Neutrophil (primary cell): Measurements from ENCODE around the gene DDI2.

Source experiments
- H3K27ac ChIP-seq: fragments of 200-600 bp; sonication (generic); 2 replicates; pipeline ENCODE4 v1.5.1; 2016; ENCODE audit warnings: mild to moderate bottlenecking, moderate library complexity
- H3K27me3 ChIP-seq: fragments of 200-600 bp; sonication (generic); 2 replicates; pipeline ENCODE4 v1.6.0; 2016; ENCODE audit warnings: mild to moderate bottlenecking
- H3K36me3 ChIP-seq: fragments of 200-600 bp; sonication (generic); 2 replicates; pipeline ENCODE4 v1.5.1; 2017
- H3K4me1 ChIP-seq, 2 experiments: fragments of 200-600 bp in 1 of 2; sonication (generic) in 1 of 2; 1 replicate in 1 of 2; 2 replicates in 1 of 2; pipeline versions ENCODE4 v1.5.1 to v1.6.1; 2013 to 2016; ENCODE audit warnings: low read depth in 1 of 2, low read length in 1 of 2, mild to moderate bottlenecking in 1 of 2, moderate library complexity in 1 of 2; ENCODE audit not compliant: control insufficient read depth in 1 of 2, insufficient read depth in 1 of 2
- H3K4me3 ChIP-seq, 2 experiments: fragments of 200-600 bp in 1 of 2; sonication (generic) in 1 of 2; 1 replicate in 1 of 2; 2 replicates in 1 of 2; pipeline ENCODE4 v1.5.1; 2013 to 2016; ENCODE audit warnings: low read depth in 1 of 2, low read length in 1 of 2, mild to moderate bottlenecking in 1 of 2, moderate library complexity in 1 of 2
- H3K9me3 ChIP-seq: fragments of 200-600 bp; sonication (generic); 2 replicates; pipeline ENCODE4 v1.5.1; 2016
- TF ChIP-seq, protein P1 (sequence below): fragments of 200-600 bp; sonication (generic); IDR thresholded peaks from 2 replicates; pipeline ENCODE4 v1.5.1; 2016; ENCODE audit warnings: antibody characterized with exemption

Gene DDI2

DNA sequence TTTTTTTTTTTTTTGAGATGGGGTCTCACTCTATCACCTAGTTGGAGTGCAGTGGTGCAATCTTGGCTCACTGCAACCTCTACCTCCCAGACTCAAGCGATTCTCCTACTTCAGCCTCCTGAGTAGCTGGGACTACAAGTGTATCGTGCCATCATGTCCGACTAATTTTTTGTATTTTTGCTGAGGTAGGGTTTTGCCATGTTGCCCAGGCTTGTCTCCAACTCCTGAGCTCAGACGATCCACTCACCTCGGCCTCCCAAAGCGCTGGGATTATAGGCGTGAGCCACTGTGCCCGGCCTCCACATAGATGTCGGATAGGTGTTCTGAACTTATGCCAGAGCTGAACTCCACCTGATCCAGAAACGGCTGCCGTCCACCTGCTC is 87.9 kb downstream of the DDI2 start:
- no peaks in the 10 kb centered on the region for H3K4me1 ChIP-seq
- H3K27me3 ChIP-seq: no peaks in the 10 kb centered on the region
- no peak overlapping the region for H3K27ac ChIP-seq
- H3K36me3 ChIP-seq: peaks cover 21% of the 10 kb centered on the region
- no peak overlapping the region for H3K4me3 ChIP-seq
- H3K9me3 ChIP-seq: no peaks in the 10 kb centered on the region
- TF ChIP-seq, protein P1, sequence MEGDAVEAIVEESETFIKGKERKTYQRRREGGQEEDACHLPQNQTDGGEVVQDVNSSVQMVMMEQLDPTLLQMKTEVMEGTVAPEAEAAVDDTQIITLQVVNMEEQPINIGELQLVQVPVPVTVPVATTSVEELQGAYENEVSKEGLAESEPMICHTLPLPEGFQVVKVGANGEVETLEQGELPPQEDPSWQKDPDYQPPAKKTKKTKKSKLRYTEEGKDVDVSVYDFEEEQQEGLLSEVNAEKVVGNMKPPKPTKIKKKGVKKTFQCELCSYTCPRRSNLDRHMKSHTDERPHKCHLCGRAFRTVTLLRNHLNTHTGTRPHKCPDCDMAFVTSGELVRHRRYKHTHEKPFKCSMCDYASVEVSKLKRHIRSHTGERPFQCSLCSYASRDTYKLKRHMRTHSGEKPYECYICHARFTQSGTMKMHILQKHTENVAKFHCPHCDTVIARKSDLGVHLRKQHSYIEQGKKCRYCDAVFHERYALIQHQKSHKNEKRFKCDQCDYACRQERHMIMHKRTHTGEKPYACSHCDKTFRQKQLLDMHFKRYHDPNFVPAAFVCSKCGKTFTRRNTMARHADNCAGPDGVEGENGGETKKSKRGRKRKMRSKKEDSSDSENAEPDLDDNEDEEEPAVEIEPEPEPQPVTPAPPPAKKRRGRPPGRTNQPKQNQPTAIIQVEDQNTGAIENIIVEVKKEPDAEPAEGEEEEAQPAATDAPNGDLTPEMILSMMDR: no peak

DNA sequence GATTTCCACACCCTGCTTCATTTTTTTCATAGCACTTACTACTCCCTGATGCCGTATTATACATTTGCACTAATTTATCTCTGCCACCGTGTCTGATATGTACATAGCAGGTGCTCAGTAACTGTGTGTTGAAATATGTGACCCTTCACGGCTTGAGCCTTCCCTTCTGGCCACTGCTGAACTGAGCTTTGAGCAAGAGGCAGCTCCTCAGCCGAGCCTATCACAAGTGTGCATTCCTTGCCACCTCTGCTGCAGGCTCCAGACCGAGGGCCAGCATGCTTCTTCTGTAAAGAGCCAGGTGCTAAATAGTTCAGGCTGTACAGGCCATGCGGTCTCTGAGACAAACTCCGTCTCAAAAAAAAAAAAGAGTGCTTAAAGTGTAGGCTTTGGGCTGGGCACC is 89.5 kb downstream of the DDI2 start:
- no peak overlapping the region for H3K4me3 ChIP-seq
- no peak overlapping the region for H3K27ac ChIP-seq
- TF ChIP-seq, protein P1: no peak
- H3K9me3 ChIP-seq: no peaks in the 10 kb centered on the region
- H3K27me3 ChIP-seq: no peaks in the 10 kb centered on the region
- H3K36me3 ChIP-seq: peaks cover 20% of the 10 kb centered on the region
- H3K4me1 ChIP-seq: no peaks in the 10 kb centered on the region

DNA sequence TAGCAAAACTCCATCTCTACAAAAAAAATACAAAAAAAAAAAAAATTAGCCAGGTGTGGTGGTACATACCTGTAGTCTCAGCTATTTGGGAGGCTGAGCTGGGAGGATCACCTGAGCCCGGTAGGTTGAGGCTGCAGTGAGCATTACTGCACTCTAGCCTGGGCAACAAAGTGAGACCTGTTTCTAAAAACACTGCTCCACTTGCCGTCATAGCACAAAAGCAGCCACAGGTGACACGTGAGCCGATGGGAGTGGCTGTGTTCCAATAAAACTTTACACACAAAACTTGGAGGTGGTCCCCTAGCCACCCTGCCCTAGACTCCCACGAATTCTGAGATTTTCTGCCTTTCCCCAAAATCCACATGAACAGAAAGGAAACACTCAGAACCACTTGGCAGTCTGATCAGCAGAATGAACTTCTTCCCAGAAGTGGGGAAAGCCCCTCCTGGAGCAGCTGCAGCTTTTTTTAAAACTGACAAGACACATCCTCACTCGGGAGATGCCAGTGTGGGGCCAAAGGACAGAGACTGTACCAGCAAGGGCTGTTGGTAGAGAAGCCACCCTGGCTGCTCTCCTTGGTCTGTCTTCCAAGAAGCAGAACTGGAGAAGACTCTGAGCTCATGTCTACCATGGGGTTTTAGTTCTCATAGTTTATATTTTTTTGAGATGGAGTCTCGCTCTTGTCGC is 90.1 kb downstream of the DDI2 start:
- Histone ChIP-seq H3K27ac (no peak overlapping the region), H3K36me3 (peaks cover 16% of the 10 kb centered on the region), H3K4me1 (no peaks in the 10 kb centered on the region), H3K4me3 (no peak overlapping the region), H3K27me3 (no peaks in the 10 kb centered on the region), H3K9me3 (no peaks in the 10 kb centered on the region)
- TF ChIP-seq, protein P1: no peak

DNA sequence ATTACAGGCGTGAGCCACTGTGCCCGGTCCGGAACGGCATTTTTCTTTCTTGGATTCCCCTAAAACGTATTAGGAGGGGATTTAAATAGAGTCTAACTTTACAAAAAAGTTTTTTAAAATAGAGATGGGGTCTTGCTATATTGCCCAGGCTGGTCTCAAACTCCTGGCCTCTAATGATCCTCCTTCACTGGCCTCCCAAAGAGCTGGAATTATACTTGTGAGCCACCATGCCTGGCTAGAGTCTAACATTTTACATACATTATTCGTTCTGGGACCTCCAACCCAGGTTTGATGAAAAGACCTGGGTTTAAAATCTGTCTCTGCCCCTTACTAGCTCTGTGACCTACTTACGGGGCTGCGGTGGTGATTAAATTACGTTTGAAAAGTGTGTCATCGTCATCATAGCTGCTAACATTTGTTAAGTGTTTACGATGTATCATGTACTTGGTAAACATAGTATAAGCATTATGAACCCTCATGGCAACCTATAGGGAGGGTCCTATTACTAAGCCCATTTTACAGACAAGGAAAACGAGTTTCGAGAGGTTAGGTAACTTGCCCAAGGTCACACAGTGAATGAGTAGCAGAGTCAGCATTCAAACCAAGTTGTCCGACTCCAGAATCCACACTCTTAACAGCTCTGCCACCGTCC is 91.4 kb downstream of the DDI2 start:
- no peaks in the 10 kb centered on the region for H3K4me1 ChIP-seq
- no peak overlapping the region for H3K27ac ChIP-seq
- H3K27me3 ChIP-seq: no peaks in the 10 kb centered on the region
- H3K4me3 ChIP-seq: no peak overlapping the region
- no peaks in the 10 kb centered on the region for H3K9me3 ChIP-seq
- H3K36me3 ChIP-seq: peaks cover 16% of the 10 kb centered on the region
- TF ChIP-seq, protein P1: no peak

DNA sequence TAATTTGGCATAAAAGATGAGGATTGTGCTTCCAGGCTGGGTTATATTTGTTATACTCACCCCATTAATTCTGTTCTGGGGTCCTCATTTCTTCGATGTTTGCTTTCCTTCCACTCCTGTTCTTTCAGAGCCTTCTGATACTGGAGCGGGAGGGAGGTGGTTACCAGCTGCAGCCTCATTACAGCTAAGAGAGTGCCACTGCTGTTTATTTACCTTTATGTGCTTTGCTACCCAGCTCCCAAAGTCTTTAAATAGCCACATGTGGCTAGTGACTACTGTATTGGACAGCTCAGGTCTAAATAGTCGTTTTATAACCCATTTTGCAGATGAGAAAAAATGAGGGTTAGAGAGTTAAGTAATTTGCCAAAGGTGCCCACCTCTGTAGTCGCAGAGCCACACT is 92.0 kb downstream of the DDI2 start:
- Histone ChIP-seq H3K36me3 (peaks cover 16% of the 10 kb centered on the region), H3K27ac (no peak overlapping the region), H3K27me3 (no peaks in the 10 kb centered on the region), H3K4me3 (no peak overlapping the region), H3K4me1 (no peaks in the 10 kb centered on the region), H3K9me3 (no peaks in the 10 kb centered on the region)
- TF ChIP-seq, protein P1: no peak
